ENCODE measurements around the gene ABLIM2. TPM values are rescaled to one million over a fixed set of nuclear protein-coding genes. Genes with fewer than 3 reads are reported as not detected.

The ABLIM2 gene
- total and polyA plus RNA-seq, 2 of the 13 experiments (the other 11 are each of a cell fraction or from before 2014, with no cell fraction given), result 0.20 to 0.37 TPM

DNA sequence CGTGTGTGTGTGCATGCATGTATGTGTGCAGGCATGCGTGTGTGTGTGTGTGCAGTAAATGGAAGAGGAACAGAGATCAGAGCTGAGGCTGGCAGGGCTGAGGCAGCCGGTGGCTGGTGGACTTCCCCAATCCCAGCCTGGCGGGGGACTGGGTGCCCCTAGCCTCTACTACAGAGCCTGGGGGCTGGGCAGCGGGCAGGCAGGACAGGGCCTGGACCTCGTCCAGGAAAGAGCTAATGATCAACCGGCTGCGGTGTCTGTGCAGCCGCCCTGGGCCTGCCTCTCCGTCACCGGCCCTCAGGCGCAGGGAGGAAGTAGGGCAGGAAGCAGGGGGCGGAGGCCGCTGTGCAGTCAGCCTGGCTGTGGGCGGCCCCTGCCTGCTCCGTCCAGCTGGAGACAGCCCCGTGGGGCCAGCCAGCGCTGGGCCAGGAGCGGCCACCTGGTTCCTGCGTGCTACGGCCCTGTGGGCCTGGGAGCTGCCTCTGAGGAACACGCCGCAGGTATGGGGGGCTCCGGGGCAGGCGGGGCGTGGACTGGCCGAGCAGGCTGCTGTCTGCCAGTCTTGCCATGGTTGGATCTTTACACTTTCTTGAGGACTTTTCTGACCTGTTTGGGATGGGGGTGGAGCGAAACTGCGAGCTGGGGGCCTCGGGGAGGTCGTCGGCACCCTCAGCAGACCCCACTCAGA is 40.4 kb upstream of the ABLIM2 start, which contains the start of gene SH3TC1 (continued):
- TF ChIP-seq, protein P1, sequence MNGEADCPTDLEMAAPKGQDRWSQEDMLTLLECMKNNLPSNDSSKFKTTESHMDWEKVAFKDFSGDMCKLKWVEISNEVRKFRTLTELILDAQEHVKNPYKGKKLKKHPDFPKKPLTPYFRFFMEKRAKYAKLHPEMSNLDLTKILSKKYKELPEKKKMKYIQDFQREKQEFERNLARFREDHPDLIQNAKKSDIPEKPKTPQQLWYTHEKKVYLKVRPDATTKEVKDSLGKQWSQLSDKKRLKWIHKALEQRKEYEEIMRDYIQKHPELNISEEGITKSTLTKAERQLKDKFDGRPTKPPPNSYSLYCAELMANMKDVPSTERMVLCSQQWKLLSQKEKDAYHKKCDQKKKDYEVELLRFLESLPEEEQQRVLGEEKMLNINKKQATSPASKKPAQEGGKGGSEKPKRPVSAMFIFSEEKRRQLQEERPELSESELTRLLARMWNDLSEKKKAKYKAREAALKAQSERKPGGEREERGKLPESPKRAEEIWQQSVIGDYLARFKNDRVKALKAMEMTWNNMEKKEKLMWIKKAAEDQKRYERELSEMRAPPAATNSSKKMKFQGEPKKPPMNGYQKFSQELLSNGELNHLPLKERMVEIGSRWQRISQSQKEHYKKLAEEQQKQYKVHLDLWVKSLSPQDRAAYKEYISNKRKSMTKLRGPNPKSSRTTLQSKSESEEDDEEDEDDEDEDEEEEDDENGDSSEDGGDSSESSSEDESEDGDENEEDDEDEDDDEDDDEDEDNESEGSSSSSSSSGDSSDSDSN (CRISPR knock-in tag; IDR thresholded peaks at IDR 0.05), result peak; percentile 98
- 0 out of 2 replicates have a peak, but pooled peaks have one; percentile 23 for TF ChIP-seq DNMT1 (CRISPR knock-in tag; IDR thresholded peaks at IDR 0.05)
- peak; percentile 68; the same call in 1 of the 2 replicates for TF ChIP-seq ZBTB42 (CRISPR knock-in tag; IDR thresholded peaks at IDR 0.05)
- no peak; the same call in 1 of the 2 replicates for TF ChIP-seq ARNT2 (CRISPR knock-in tag; IDR thresholded peaks at IDR 0.05; ENCODE audit: low read depth)
- no peak; the same call in 1 of the 2 replicates for TF ChIP-seq POGK (CRISPR knock-in tag; conservative IDR thresholded peaks at IDR 0.05)
- TF ChIP-seq MAFF (IDR thresholded peaks at IDR 0.05; ENCODE audit: low read depth, low read length), result no peak
- TF ChIP-seq ZMYM3 (CRISPR knock-in tag; IDR thresholded peaks at IDR 0.05), result peak; percentile 78
- TF ChIP-seq PAF1 (CRISPR knock-in tag; IDR thresholded peaks at IDR 0.05), result no peak
- TF ChIP-seq, protein P2, sequence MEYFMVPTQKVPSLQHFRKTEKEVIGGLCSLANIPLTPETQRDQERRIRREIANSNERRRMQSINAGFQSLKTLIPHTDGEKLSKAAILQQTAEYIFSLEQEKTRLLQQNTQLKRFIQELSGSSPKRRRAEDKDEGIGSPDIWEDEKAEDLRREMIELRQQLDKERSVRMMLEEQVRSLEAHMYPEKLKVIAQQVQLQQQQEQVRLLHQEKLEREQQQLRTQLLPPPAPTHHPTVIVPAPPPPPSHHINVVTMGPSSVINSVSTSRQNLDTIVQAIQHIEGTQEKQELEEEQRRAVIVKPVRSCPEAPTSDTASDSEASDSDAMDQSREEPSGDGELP (IDR thresholded peaks at IDR 0.05; ENCODE audit: borderline replicate concordance, low read depth), result peak; percentile 97
- TF ChIP-seq TRIM22 (IDR thresholded peaks at IDR 0.05), result no peak
- peak; percentile 19; the same call in 1 of the 2 replicates for TF ChIP-seq SIX4 (CRISPR knock-in tag; IDR thresholded peaks at IDR 0.05)
- TF ChIP-seq ZNF383 (CRISPR knock-in tag; IDR thresholded peaks at IDR 0.05; ENCODE audit: borderline replicate concordance), result no peak
- peak; percentile 52; the same call in 1 of the 2 replicates for TF ChIP-seq KDM4B (CRISPR knock-in tag; IDR thresholded peaks at IDR 0.05)
- no peak for TF ChIP-seq NR1H2 (CRISPR knock-in tag; IDR thresholded peaks at IDR 0.05; ENCODE audit: borderline replicate concordance, low read depth)
- TF ChIP-seq ZNF451 (CRISPR knock-in tag; IDR thresholded peaks at IDR 0.05), result no peak
- TF ChIP-seq ATF1 (CRISPR knock-in tag; IDR thresholded peaks at IDR 0.05), result no peak
- peak; percentile 71 for TF ChIP-seq ZMYM4 (CRISPR knock-in tag; IDR thresholded peaks at IDR 0.05)
- TF ChIP-seq FOXM1 (CRISPR knock-in tag; IDR thresholded peaks at IDR 0.05), result no peak
- TF ChIP-seq ZNF597 (CRISPR knock-in tag; IDR thresholded peaks at IDR 0.05), result no peak
- 0 out of 2 replicates have a peak, but pooled peaks have one; percentile 32 for TF ChIP-seq ZNF20 (CRISPR knock-in tag; IDR thresholded peaks at IDR 0.05)
- TF ChIP-seq CREB1 (IDR thresholded peaks at IDR 0.05), result no peak; the same call in 1 of the 2 replicates
- TF ChIP-seq CREB1 (CRISPR knock-in tag; IDR thresholded peaks at IDR 0.05), result no peak
- TF ChIP-seq ISX (CRISPR knock-in tag; conservative IDR thresholded peaks at IDR 0.05), result no peak
- TF ChIP-seq ZNF772 (CRISPR knock-in tag; IDR thresholded peaks at IDR 0.05), result peak; percentile 33; the same call in 1 of the 2 replicates

All from HepG2 (cell line).